22Rv1 (cell line): ENCODE measurements around the gene ZNF90.

Experiments used
- CTCF ChIP-seq: fragments of 450-650 bp; IDR thresholded peaks from 2 replicates; pipeline ENCODE4 v1.5.1; 2017; ENCODE audit warnings: mild to moderate bottlenecking
- ZFX ChIP-seq: fragments of 450-650 bp; IDR thresholded peaks from 2 replicates; pipeline ENCODE4 v1.6.1; 2017; ENCODE audit warnings: antibody characterized with exemption, borderline replicate concordance

GRCh38 chr19:20080656-20081055 is 2.9 kb downstream of the ZNF90 start:
- TF ChIP-seq CTCF (no peak), ZFX (no peak)
